H9 (cell line): ENCODE data around the gene PPP1R1B. TPM values are rescaled to one million over a fixed set of nuclear protein-coding genes. Genes with fewer than 3 reads are reported as not detected.

ENCODE experiments used
- DNase-seq: peaks from one replicate; pipeline ENCODE4 v3.0.0-alpha.2; 2017
- H2AFZ ChIP-seq: one replicate; pipeline ENCODE4 v1.6.1; 2013; ENCODE audit warnings: mild to moderate bottlenecking, low read length, control low read depth, moderate library complexity
- H2AK5ac ChIP-seq: 2 replicates; pipeline ENCODE4 v1.6.1; 2013; ENCODE audit warnings: low read length, control low read depth, mixed read lengths; ENCODE audit not compliant: insufficient read length
- H2BK120ac ChIP-seq: one replicate; pipeline ENCODE4 v1.6.1; 2013; ENCODE audit warnings: low read depth, mild to moderate bottlenecking, low read length, control low read depth, inconsistent platforms; ENCODE audit not compliant: poor library complexity, severe bottlenecking
- H2BK12ac ChIP-seq: 2 replicates; pipeline ENCODE4 v1.6.1; 2013; ENCODE audit warnings: low read length, control low read depth, mixed read lengths, low read depth; ENCODE audit not compliant: insufficient read length
- H2BK15ac ChIP-seq: 2 replicates; pipeline ENCODE4 v1.6.1; 2013; ENCODE audit warnings: low read depth, low read length, control low read depth
- H2BK20ac ChIP-seq: one replicate; pipeline ENCODE4 v1.6.1; 2013; ENCODE audit warnings: low read depth, mild to moderate bottlenecking, low read length, control low read depth, inconsistent platforms; ENCODE audit not compliant: poor library complexity, severe bottlenecking
- H2BK5ac ChIP-seq: 2 replicates; pipeline ENCODE4 v1.6.1; 2013; ENCODE audit warnings: low read length, control low read depth, mixed read lengths; ENCODE audit not compliant: insufficient read length
- H3K14ac ChIP-seq: 2 replicates; pipeline ENCODE4 v1.6.1; 2013; ENCODE audit warnings: low read length, control low read depth; ENCODE audit not compliant: insufficient read depth
- H3K18ac ChIP-seq: 2 replicates; pipeline ENCODE4 v1.6.1; 2013; ENCODE audit warnings: low read depth, mild to moderate bottlenecking, mixed read lengths, low read length, control low read depth; ENCODE audit not compliant: insufficient read length
- H3K23ac ChIP-seq: 2 replicates; pipeline ENCODE4 v1.6.1; 2013; ENCODE audit warnings: low read length, control low read depth, mixed read lengths, low read depth; ENCODE audit not compliant: insufficient read length
- H3K23me2 ChIP-seq: 2 replicates; pipeline ENCODE4 v1.6.1; 2013; ENCODE audit warnings: low read depth, mild to moderate bottlenecking, mixed read lengths, low read length, control low read depth; ENCODE audit not compliant: insufficient read length, poor library complexity, severe bottlenecking
- H3K27ac ChIP-seq: 2 replicates; pipeline ENCODE4 v1.5.1; 2013; ENCODE audit warnings: low read length, control low read depth, mixed read lengths, low read depth; ENCODE audit not compliant: insufficient read length
- H3K27me3 ChIP-seq: 2 replicates; pipeline ENCODE4 v1.6.1; 2013; ENCODE audit warnings: low read length, control low read depth, inconsistent platforms; ENCODE audit not compliant: insufficient read depth
- H3K4ac ChIP-seq: 2 replicates; pipeline ENCODE4 v1.6.1; 2013; ENCODE audit warnings: low read depth, mild to moderate bottlenecking, control low read depth, inconsistent platforms, low read length, moderate library complexity
- H3K4me1 ChIP-seq: 2 replicates; pipeline ENCODE4 v1.6.1; 2013; ENCODE audit warnings: low read length, control low read depth, inconsistent platforms; ENCODE audit not compliant: insufficient read depth
- H3K4me2 ChIP-seq: 2 replicates; pipeline ENCODE4 v1.6.1; 2013; ENCODE audit warnings: low read length, control low read depth, mixed read lengths; ENCODE audit not compliant: insufficient read length, insufficient read depth
- H3K56ac ChIP-seq: 2 replicates; pipeline ENCODE4 v1.6.1; 2013; ENCODE audit warnings: low read depth, mild to moderate bottlenecking, mixed read lengths, low read length, control low read depth; ENCODE audit not compliant: insufficient read length
- H3K79me1 ChIP-seq: 2 replicates; pipeline ENCODE4 v1.6.1; 2013; ENCODE audit warnings: low read depth, mild to moderate bottlenecking, moderate library complexity, low read length, control low read depth, inconsistent platforms; ENCODE audit not compliant: insufficient read depth, poor library complexity, severe bottlenecking
- H3K79me2 ChIP-seq: 2 replicates; pipeline ENCODE4 v1.6.1; 2013; ENCODE audit warnings: low read length, control low read depth, inconsistent platforms; ENCODE audit not compliant: insufficient read depth
- H3K9ac ChIP-seq: 2 replicates; pipeline ENCODE4 v1.6.1; 2013; ENCODE audit warnings: low read length, control low read depth, mixed read lengths; ENCODE audit not compliant: insufficient read length; ENCODE audit errors: extremely low read depth
- H3K9me3 ChIP-seq: one replicate; pipeline ENCODE4 v1.6.1; 2013; ENCODE audit warnings: low read depth, low read length, inconsistent platforms; ENCODE audit not compliant: control insufficient read depth
- H3T11ph ChIP-seq: one replicate; pipeline ENCODE4 v1.6.1; 2013; ENCODE audit warnings: mild to moderate bottlenecking, low read length, control low read depth, inconsistent platforms
- H4K20me1 ChIP-seq: one replicate; pipeline ENCODE4 v1.6.1; 2013; ENCODE audit not compliant: control insufficient read depth, insufficient read length, insufficient read depth
- H4K5ac ChIP-seq: 2 replicates; pipeline ENCODE4 v1.6.1; 2013; ENCODE audit warnings: low read depth, mild to moderate bottlenecking, mixed read lengths, low read length, control low read depth; ENCODE audit not compliant: insufficient read length
- H4K8ac ChIP-seq: replicated peaks from 2 replicates; pipeline ENCODE4 v1.6.1; 2013; ENCODE audit warnings: low read length, control low read depth, mixed read lengths, low read depth; ENCODE audit not compliant: insufficient read length
- H4K91ac ChIP-seq: 2 replicates; pipeline ENCODE4 v1.6.1; 2013; ENCODE audit warnings: low read depth, mild to moderate bottlenecking, moderate library complexity, mixed read lengths, low read length, control low read depth; ENCODE audit not compliant: insufficient read length
- H3K27ac Mint-ChIP-seq, 3 experiments: 2 replicates in 2 of 3; 3 replicates in 1 of 3; pipeline ENCODE4 v1.8.0; 2020 to 2021; ENCODE audit warnings: mixed read lengths in 3 of 3, mild to moderate bottlenecking in 1 of 3, moderate library complexity in 1 of 3
- H3K27me3 Mint-ChIP-seq: 2 replicates; pipeline ENCODE4 v1.8.0; 2021; ENCODE audit warnings: low read depth, mild to moderate bottlenecking, moderate library complexity, mixed read lengths
- H3K36me3 Mint-ChIP-seq, 3 experiments: 2 replicates in 2 of 3; 3 replicates in 1 of 3; pipeline ENCODE4 v1.8.0; 2020 to 2021; ENCODE audit warnings: low read depth in 3 of 3, mixed read lengths in 3 of 3; ENCODE audit not compliant: insufficient read depth in 1 of 3
- H3K4me1 Mint-ChIP-seq, 2 experiments: 2 replicates each; pipeline ENCODE4 v1.8.0; 2020; ENCODE audit warnings: mixed read lengths in 2 of 2
- H3K4me3 Mint-ChIP-seq, 2 experiments: 2 replicates in 1 of 2; 3 replicates in 1 of 2; pipeline ENCODE4 v1.8.0; 2020 to 2021; ENCODE audit warnings: mild to moderate bottlenecking in 2 of 2, mixed read lengths in 2 of 2, moderate library complexity in 1 of 2
- H3K9me3 Mint-ChIP-seq, 2 experiments: 2 replicates in 1 of 2; 3 replicates in 1 of 2; pipeline ENCODE4 v1.8.0; 2020; ENCODE audit warnings: mild to moderate bottlenecking in 2 of 2, mixed read lengths in 2 of 2, moderate library complexity in 1 of 2
- CTCF ChIP-seq: fragments of 200-600 bp; sonication (generic); conservative IDR thresholded peaks from 3 replicates; pipeline ENCODE4 v1.8.0; 2021; ENCODE audit warnings: antibody characterized with exemption, mild to moderate bottlenecking
- WGBS: extraction: QIAGEN DNeasy Blood & Tissue Kit; methylation state at CpG from one replicate; pipeline ENCODE4 v1.1.7; 2013; ENCODE audit warnings: missing lambda C conversion rate, low lambda C conversion rate, mixed read lengths; ENCODE audit not compliant: insufficient read length; ENCODE audit errors: extremely low coverage; 5-methylcytosine and 5-hydroxymethylcytosine counted together
- total RNA-seq: library from RNA; stranded (reverse); gene quantifications from 2 replicates; pipeline ENCODE4 v1.2.1, GENCODE V29; 2021

The PPP1R1B gene
- total RNA-seq, 1 experiment from 2014 or later, result 15.5 TPM

GRCh38 chr17:39606434-39607056 is 20.2 kb upstream of the PPP1R1B start:
- H4K20me1 ChIP-seq, result no peaks in the 10 kb centered on the region

More at GRCh38 chr17:39606434-39607056, 20.2 kb upstream of the PPP1R1B start:
- no peaks in the 10 kb centered on the region for H3K79me1 ChIP-seq
- no peak overlapping the region for H4K91ac ChIP-seq
- Mint-ChIP-seq H3K4me3 (peak overlapping the region in 1 of 2 experiments; percentile 81; a peak in 3 of 5 replicates), H3K9me3 (no peaks in the 10 kb centered on the region; a peak in 1 of 5 replicates), H3K27me3 (peaks cover 98% of the 10 kb centered on the region), H3K4me1 (peaks cover 24 to 47% of the 10 kb centered on the region in 2 experiments), H3K36me3 (no peaks in the 10 kb centered on the region; a peak in 1 of 7 replicates), H3K27ac (no peak overlapping the region)
- H2BK120ac ChIP-seq, result no peak overlapping the region
- H3K4me2 ChIP-seq, result peak overlapping the region; percentile 38
- H3K23ac ChIP-seq, result no peak overlapping the region
- no peak overlapping the region for H2BK20ac ChIP-seq
- peaks cover 20% of the 10 kb centered on the region for H3K23me2 ChIP-seq
- H2AK5ac ChIP-seq, result no peak overlapping the region
- DNase-seq, result peak; percentile 71
- H3K18ac ChIP-seq, result no peak overlapping the region
- H2AFZ ChIP-seq, result no peak overlapping the region
- TF ChIP-seq CTCF, result no peak
- no peak overlapping the region for H2BK5ac ChIP-seq
- no peaks in the 10 kb centered on the region for H3K79me2 ChIP-seq
- no CpG with 5 or more reads among the region's 66 CpGs for WGBS
- no peak overlapping the region for H4K5ac ChIP-seq
- H3K4me1 ChIP-seq, result no peaks in the 10 kb centered on the region; the same call in 1 of the 2 replicates
- peaks cover 78% of the 10 kb centered on the region for H3K27me3 ChIP-seq
- no peak overlapping the region for H3T11ph ChIP-seq
- no peak overlapping the region for H3K4ac ChIP-seq
- no peak overlapping the region for H2BK12ac ChIP-seq
- H3K14ac ChIP-seq, result no peak overlapping the region
- no peak overlapping the region for H3K27ac ChIP-seq
- no peak overlapping the region for H3K56ac ChIP-seq
- H3K9ac ChIP-seq, result no peak overlapping the region
- no peak overlapping the region for H4K8ac ChIP-seq
- H2BK15ac ChIP-seq, result no peak overlapping the region
- no peaks in the 10 kb centered on the region for H3K9me3 ChIP-seq
